Heart left ventricle (tissue), 13 donors: ENCODE results near the gene PRDM16.

Experiments
- POLR2A ChIP-seq, 2 donors: fragments of 450-650 bp; IDR thresholded peaks; one replicate each; pipeline ENCODE4 v1.6.1; 2017; ENCODE audit warnings: antibody characterized with exemption in 2 of 2, mild to moderate bottlenecking in 2 of 2, moderate library complexity in 2 of 2
- TF ChIP-seq, protein P1 (sequence below), 12 donors: fragments of 200-600 bp; sonication (generic) in 4 of 12; IDR thresholded peaks; one replicate each; pipeline versions ENCODE4 v1.5.0 to v1.8.0; 2018 to 2022; ENCODE audit warnings: antibody characterized with exemption in 12 of 12, mild to moderate bottlenecking in 5 of 12
- donor health status: ischemic (EF 13 %, LVEDD 7.1; RV severe dilation, severe dysfunction).
- donor health status: DM: no; HTN: yes; CAD: no.
- donor health status: DM: no; HTN: no; CAD: no.
- donor health status: ischemic (EF 25% LVEDD 6.9; RV normal size, moderate dysfunction).
- donor health status: ischemic (EF 25% LVEDD 5.7; RV mildly dilated, moderate dysfunction).
- donor health status: ischemic (EF 35%, LVEDD 5.7; RV mildly dilated, moderate dysfunction).
- donor health status: nonischemic (EF 11% LVEDD 7.7; RV severe dilation, severe dysfunction).
- donor health status: DM: yes; HTN: yes; CAD: no.
- donor health status: PGD.
- donor health status: ischemic (EF 29% LVEDD 5.4; RV normal size, mild dysfunction).
- donor health status: nonischemic (EF 23%, LVEDD 6.1; RV moderate dilation, normal function).

DNA sequence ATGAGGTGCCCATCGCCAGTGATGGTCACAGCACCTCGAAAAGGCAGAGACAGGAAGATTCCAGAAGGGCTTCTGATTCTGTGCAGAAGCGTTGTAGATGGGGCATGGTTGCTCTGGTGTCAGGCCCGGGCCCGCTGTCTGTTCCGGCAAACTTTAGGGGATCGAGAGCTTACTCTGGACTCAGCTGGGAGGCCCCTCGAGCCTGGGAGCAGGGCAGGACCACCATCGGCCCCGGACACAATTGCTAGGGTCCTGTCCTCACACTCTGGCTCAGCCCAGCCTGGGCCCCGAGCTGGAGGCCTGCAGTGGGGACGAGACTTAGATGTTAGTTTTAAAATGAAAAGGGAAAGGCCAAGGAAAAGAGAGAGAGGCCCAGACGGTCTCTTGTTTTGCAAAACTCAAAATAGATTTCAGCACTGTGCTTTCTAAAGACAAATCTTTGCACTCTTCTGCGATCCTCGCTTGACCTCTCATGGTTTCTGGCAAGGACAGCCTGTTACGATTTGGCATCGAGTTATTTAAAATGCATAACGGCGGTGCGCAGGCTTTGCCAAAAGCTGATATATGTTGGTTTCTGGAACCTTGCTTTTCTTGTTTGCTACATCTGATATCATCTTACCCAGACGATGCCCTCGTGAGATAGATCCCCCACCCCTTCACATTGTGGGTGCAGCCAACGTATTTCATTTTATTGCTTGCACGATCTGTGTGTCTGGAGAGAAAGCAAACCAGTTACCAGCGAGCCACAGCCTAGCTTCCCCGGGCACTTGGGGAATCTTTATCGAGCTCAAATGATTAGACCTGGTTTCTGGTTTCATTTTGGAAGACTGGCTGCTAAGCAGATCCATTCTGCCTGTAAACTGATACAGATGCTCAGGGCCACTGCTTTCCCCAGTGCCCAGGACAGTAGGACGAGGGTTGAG is 58.0 kb downstream of the PRDM16 start:
- TF ChIP-seq POLR2A (IDR thresholded peaks at IDR 0.05) = no peak
- TF ChIP-seq, protein P1, sequence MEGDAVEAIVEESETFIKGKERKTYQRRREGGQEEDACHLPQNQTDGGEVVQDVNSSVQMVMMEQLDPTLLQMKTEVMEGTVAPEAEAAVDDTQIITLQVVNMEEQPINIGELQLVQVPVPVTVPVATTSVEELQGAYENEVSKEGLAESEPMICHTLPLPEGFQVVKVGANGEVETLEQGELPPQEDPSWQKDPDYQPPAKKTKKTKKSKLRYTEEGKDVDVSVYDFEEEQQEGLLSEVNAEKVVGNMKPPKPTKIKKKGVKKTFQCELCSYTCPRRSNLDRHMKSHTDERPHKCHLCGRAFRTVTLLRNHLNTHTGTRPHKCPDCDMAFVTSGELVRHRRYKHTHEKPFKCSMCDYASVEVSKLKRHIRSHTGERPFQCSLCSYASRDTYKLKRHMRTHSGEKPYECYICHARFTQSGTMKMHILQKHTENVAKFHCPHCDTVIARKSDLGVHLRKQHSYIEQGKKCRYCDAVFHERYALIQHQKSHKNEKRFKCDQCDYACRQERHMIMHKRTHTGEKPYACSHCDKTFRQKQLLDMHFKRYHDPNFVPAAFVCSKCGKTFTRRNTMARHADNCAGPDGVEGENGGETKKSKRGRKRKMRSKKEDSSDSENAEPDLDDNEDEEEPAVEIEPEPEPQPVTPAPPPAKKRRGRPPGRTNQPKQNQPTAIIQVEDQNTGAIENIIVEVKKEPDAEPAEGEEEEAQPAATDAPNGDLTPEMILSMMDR (IDR thresholded peaks at IDR 0.05) = no peak
